Measurements from ENCODE around the gene TMEM161A.

The TMEM161A gene

DNA sequence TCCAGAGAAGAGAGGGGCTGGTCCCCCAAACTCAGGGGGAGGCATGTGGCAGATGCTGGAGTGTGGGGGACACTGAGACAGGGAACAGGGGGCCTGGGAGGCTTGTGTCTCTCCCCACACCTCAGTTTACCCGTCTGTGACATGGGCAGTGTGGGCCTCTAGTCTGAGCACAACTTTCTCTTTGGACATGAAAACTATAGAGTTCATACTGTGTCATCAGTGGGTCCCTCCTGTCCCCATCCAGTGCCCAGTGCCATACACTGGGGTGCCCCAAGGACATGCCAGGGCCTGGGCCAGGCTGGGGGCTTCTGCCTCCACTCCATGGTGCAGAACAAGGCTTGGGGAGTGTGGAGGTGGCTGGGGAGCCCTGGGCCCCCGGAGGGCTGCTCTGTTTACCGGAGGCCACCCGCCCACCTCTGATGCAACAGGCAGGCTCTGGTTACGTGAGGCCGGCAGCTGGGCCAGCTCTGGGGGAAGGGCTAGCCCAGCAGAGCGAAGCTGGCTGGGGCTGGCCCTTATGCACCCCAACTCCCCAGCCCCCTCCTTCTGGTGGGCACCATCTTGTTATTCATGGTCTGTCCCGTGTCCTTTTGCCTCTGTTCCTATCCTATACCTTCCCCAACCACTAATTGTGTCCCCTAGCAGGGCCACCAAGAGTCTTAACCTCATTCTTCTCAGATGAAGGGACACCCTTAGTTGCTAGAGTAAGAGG lies 33.7 kb upstream of the TMEM161A start:
- Histone ChIP-seq H3K4me3 (ENCODE audit: low read length in 2 of 2) (no peak overlapping the region), H3K27ac (replicated peaks; ENCODE audit: low read length) (no peak overlapping the region), H3K18ac (ENCODE audit: low read length) (no peak overlapping the region), H3K14ac (ENCODE audit: low read length) (no peak overlapping the region), H3K4me2 (ENCODE audit: insufficient read depth, low read length, poor library complexity, severe bottlenecking) (no peak overlapping the region), H3K4me1 (ENCODE audit: control insufficient read depth in 2 of 2, insufficient read depth in 1 of 2, low read depth in 1 of 2, low read length in 2 of 2) (peaks cover 0 to 13% of the 10 kb centered on the region in 2 donors), H3K23ac (ENCODE audit: low read depth, low read length, poor library complexity) (no peak overlapping the region), H4K8ac (ENCODE audit: low read depth, low read length) (no peak overlapping the region), H3K4ac (ENCODE audit: low read length) (no peak overlapping the region), H2BK120ac (ENCODE audit: low read depth, low read length) (no peak overlapping the region), H3K9ac (ENCODE audit: low read depth, low read length, poor library complexity) (no peak overlapping the region), H4K91ac (ENCODE audit: low read depth, low read length, poor library complexity) (no peak overlapping the region), H3K36me3 (replicated peaks in 1 of 2; ENCODE audit: control insufficient read depth in 2 of 2, insufficient read depth in 2 of 2, low read length in 2 of 2) (no peaks in the 10 kb centered on the region), H3K27me3 (ENCODE audit: control insufficient read depth in 3 of 3, insufficient read depth in 3 of 3, low read depth in 1 of 3, low read length in 3 of 3) (peaks cover 0 to 16% (median 0%) of the 10 kb centered on the region in 3 experiments), H2BK15ac (ENCODE audit: low read length) (no peak overlapping the region), H3K9me3 (replicated peaks in 1 of 2; ENCODE audit: control insufficient read depth in 2 of 2, insufficient read depth in 1 of 2, low read depth in 1 of 2, low read length in 2 of 2) (peaks cover 0 to 2% of the 10 kb centered on the region in 2 donors), H2AFZ (ENCODE audit: low read length) (no peak overlapping the region), H2AK5ac (ENCODE audit: low read depth, low read length) (peak overlapping the region; percentile 32), H2BK5ac (ENCODE audit: low read length) (no peak overlapping the region), H2BK12ac (ENCODE audit: low read length) (peak overlapping the region; percentile 69), H3K79me1 (ENCODE audit: low read depth, low read length) (no peaks in the 10 kb centered on the region)
- WGBS, 2 donors (ENCODE audit: extremely low coverage in 2 of 2, insufficient read length in 2 of 2, insufficient replicate concordance in 1 of 2): no CpG with 5 or more reads among the region's 8 CpGs
- DNase-seq (ENCODE audit: low spot score): no peak

- Histone ChIP-seq H3K4ac (ENCODE audit: low read length) (no peak overlapping the region), H2BK5ac (ENCODE audit: low read length) (no peak overlapping the region), H3K23ac (ENCODE audit: low read depth, low read length, poor library complexity) (no peak overlapping the region), H3K27ac (replicated peaks; ENCODE audit: low read length) (no peak overlapping the region), H3K4me2 (ENCODE audit: insufficient read depth, low read length, poor library complexity, severe bottlenecking) (no peak overlapping the region), H3K79me1 (ENCODE audit: low read depth, low read length) (no peaks in the 10 kb centered on the region), H2BK12ac (ENCODE audit: low read length) (no peak overlapping the region), H3K18ac (ENCODE audit: low read length) (no peak overlapping the region), H4K8ac (ENCODE audit: low read depth, low read length) (no peak overlapping the region), H4K91ac (ENCODE audit: low read depth, low read length, poor library complexity) (no peak overlapping the region), H3K9ac (ENCODE audit: low read depth, low read length, poor library complexity) (no peak overlapping the region), H3K36me3 (replicated peaks in 1 of 2; ENCODE audit: control insufficient read depth in 2 of 2, insufficient read depth in 2 of 2, low read length in 2 of 2) (no peaks in the 10 kb centered on the region), H2BK120ac (ENCODE audit: low read depth, low read length) (no peak overlapping the region), H2AFZ (ENCODE audit: low read length) (no peak overlapping the region), H2BK15ac (ENCODE audit: low read length) (no peak overlapping the region), H2AK5ac (ENCODE audit: low read depth, low read length) (no peak overlapping the region), H3K9me3 (replicated peaks in 1 of 2; ENCODE audit: control insufficient read depth in 2 of 2, insufficient read depth in 1 of 2, low read depth in 1 of 2, low read length in 2 of 2) (peaks cover 0 to 2% of the 10 kb centered on the region in 2 donors), H3K4me3 (ENCODE audit: low read length in 2 of 2) (no peak overlapping the region), H3K27me3 (ENCODE audit: control insufficient read depth in 3 of 3, insufficient read depth in 3 of 3, low read depth in 1 of 3, low read length in 3 of 3) (peaks cover 0 to 16% (median 0%) of the 10 kb centered on the region in 3 experiments), H3K4me1 (ENCODE audit: control insufficient read depth in 2 of 2, insufficient read depth in 1 of 2, low read depth in 1 of 2, low read length in 2 of 2) (peaks cover 0 to 13% of the 10 kb centered on the region in 2 donors), H3K14ac (ENCODE audit: low read length) (no peak overlapping the region)
- DNase-seq (ENCODE audit: low spot score): no peak
- no CpG with 5 or more reads among the region's 6 CpGs for WGBS, 2 donors (ENCODE audit: extremely low coverage in 2 of 2, insufficient read length in 2 of 2, insufficient replicate concordance in 1 of 2)
Measured at GRCh38 chr19:19170873-19171672, 32.8 kb upstream of the TMEM161A start.

DNA sequence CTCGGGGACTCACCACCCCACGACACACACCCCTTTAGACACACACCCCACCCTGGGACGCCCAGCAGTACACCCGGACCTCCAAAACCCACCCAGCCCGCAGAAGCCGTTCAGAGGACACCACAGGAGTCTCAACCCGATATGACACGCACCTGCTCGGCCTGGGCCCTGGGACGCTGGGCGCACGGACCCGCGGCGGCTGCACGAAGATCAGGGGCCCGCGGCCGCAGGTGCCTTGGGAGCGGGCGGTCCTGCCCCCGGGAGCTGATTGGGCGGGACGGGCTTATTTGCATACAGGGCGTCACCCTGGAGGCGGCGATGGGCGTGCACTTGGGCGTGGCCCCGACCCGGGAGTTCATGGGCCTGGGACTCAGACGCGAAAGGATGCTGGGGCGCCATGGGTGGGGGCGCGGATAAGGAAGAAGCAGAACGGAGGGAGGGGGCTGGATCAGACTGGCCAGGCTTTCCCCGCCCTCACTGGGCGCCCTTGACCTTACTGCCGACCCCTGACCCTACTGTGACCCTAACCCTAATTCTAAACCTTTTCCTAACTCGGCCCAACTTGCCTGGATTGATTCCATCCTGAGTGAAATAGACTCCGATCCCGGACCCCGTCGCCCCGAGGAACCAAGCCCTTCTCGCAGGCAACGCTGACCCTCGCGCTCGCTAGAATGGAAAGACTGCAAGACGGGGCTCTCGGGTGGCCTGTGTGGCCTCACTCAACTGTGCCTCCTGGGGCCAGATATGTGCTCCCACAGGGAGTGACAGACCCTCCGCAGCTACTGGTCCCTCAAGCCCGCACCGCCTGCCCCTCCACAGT lies 32.0 kb upstream of the TMEM161A start, which contains the start of gene MEF2B:
Gene MEF2B (minus strand): TSS at position 211 of the 820 bp plus-strand sequence. CDS start 19,528 bp downstream, outside the sequence.
- Histone ChIP-seq H2BK120ac (ENCODE audit: low read depth, low read length) (no peak within 1 kb of the TSS), H3K4ac (ENCODE audit: low read length) (no peak within 1 kb of the TSS), H4K91ac (ENCODE audit: low read depth, low read length, poor library complexity) (no peak within 1 kb of the TSS), H3K27me3 (ENCODE audit: control insufficient read depth in 3 of 3, insufficient read depth in 3 of 3, low read depth in 1 of 3, low read length in 3 of 3) (peaks cover 0 to 16% (median 0%) of the 10 kb centered on the region in 3 experiments), H3K9me3 (replicated peaks in 1 of 2; ENCODE audit: control insufficient read depth in 2 of 2, insufficient read depth in 1 of 2, low read depth in 1 of 2, low read length in 2 of 2) (peaks cover 0 to 2% of the 10 kb centered on the region in 2 donors), H3K14ac (ENCODE audit: low read length) (peak within 1 kb of the TSS; percentile 44), H3K4me2 (ENCODE audit: insufficient read depth, low read length, poor library complexity, severe bottlenecking) (peak within 1 kb of the TSS; percentile 67), H4K8ac (ENCODE audit: low read depth, low read length) (no peak within 1 kb of the TSS), H3K27ac (replicated peaks; ENCODE audit: low read length) (no peak within 1 kb of the TSS), H3K4me1 (ENCODE audit: control insufficient read depth in 2 of 2, insufficient read depth in 1 of 2, low read depth in 1 of 2, low read length in 2 of 2) (peaks cover 0 to 13% of the 10 kb centered on the region in 2 donors), H3K9ac (ENCODE audit: low read depth, low read length, poor library complexity) (peak within 1 kb of the TSS; percentile 74), H3K18ac (ENCODE audit: low read length) (peak within 1 kb of the TSS; percentile 57), H3K79me1 (ENCODE audit: low read depth, low read length) (no peaks in the 10 kb centered on the region), H2AFZ (ENCODE audit: low read length) (no peak within 1 kb of the TSS), H3K23ac (ENCODE audit: low read depth, low read length, poor library complexity) (peak within 1 kb of the TSS; percentile 89), H2BK5ac (ENCODE audit: low read length) (no peak within 1 kb of the TSS), H2AK5ac (ENCODE audit: low read depth, low read length) (no peak within 1 kb of the TSS), H2BK15ac (ENCODE audit: low read length) (no peak within 1 kb of the TSS), H2BK12ac (ENCODE audit: low read length) (no peak within 1 kb of the TSS), H3K36me3 (replicated peaks in 1 of 2; ENCODE audit: control insufficient read depth in 2 of 2, insufficient read depth in 2 of 2, low read length in 2 of 2) (no peaks in the 10 kb centered on the region), H3K4me3 (ENCODE audit: low read length in 2 of 2) (peak within 1 kb of the TSS in 1 of 2 donors; percentile 37)
- WGBS, 2 donors (ENCODE audit: extremely low coverage in 2 of 2, insufficient read length in 2 of 2, insufficient replicate concordance in 1 of 2): no CpG with 5 or more reads among the region's 56 CpGs
- peak; percentile 74 for DNase-seq (ENCODE audit: low spot score)

All from neuronal stem cell (in vitro differentiated cells).